GM18526 (cell line): ENCODE results near the gene MED9.

Experiments used
- POLR2A ChIP-seq: IDR thresholded peaks from 3 replicates; pipeline ENCODE4 v1.6.1; 2011; ENCODE audit not compliant: insufficient read length; ENCODE audit errors: extremely low read depth

MED9 gene

GRCh38 chr17:17495536-17496188 lies 18.9 kb downstream of the MED9 start:
- TF ChIP-seq POLR2A = no peak

- TF ChIP-seq POLR2A = no peak
Observed at GRCh38 chr17:17496189-17497064, 19.6 kb downstream of the MED9 start, which contains the start of gene RASD1. RASD1 (minus strand) TSS chr17:17496395; CDS start chr17:17496181, 214 bp downstream.

- no peak for TF ChIP-seq POLR2A
Observed at GRCh38 chr17:17497065-17497844, 20.5 kb downstream of the MED9 start.

- no peak for TF ChIP-seq POLR2A
Observed at GRCh38 chr17:17497845-17498520, 21.2 kb downstream of the MED9 start.

- no peak for TF ChIP-seq POLR2A
Observed at GRCh38 chr17:17498606-17499301, 22.0 kb downstream of the MED9 start.

GRCh38 chr17:17499402-17500145 lies 22.8 kb downstream of the MED9 start:
- TF ChIP-seq POLR2A = no peak

GRCh38 chr17:17500999-17501605 lies 24.3 kb downstream of the MED9 start:
- no peak for TF ChIP-seq POLR2A

GRCh38 chr17:17502741-17503565 lies 26.2 kb downstream of the MED9 start:
- TF ChIP-seq POLR2A = no peak

GRCh38 chr17:17503566-17504130 lies 26.8 kb downstream of the MED9 start:
- TF ChIP-seq POLR2A = no peak

- no peak for TF ChIP-seq POLR2A
Observed at GRCh38 chr17:17504341-17505140, 27.7 kb downstream of the MED9 start.

GRCh38 chr17:17505151-17505550 lies 28.4 kb downstream of the MED9 start:
- no peak for TF ChIP-seq POLR2A

GRCh38 chr17:17505610-17506171 lies 28.9 kb downstream of the MED9 start:
- no peak for TF ChIP-seq POLR2A
